Measurements from ENCODE around the gene PPP1R14D.

The PPP1R14D gene

DNA sequence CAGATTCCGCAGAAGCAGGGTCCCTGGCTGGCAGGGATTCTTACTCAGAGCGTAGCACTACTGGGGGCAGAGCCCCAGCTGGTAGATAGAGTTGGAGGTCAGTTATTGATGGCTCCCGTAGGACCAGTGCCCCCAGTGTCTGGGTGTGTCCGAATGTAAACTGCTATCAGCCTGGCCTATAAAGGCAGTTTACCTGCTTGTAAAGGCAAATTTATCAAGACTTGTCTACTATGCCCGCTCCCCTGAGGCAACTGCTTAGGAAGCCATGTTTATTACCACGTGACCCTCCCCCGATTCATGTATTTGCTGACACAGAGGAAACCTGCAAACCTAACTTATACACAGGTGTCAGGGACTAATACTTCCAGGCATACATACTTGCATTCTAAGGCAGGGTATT lies 607 bp upstream of the PPP1R14D start:
- DNase-seq (ENCODE audit: extremely low read depth, low read depth): no peak
- TF ChIP-seq, protein P1, sequence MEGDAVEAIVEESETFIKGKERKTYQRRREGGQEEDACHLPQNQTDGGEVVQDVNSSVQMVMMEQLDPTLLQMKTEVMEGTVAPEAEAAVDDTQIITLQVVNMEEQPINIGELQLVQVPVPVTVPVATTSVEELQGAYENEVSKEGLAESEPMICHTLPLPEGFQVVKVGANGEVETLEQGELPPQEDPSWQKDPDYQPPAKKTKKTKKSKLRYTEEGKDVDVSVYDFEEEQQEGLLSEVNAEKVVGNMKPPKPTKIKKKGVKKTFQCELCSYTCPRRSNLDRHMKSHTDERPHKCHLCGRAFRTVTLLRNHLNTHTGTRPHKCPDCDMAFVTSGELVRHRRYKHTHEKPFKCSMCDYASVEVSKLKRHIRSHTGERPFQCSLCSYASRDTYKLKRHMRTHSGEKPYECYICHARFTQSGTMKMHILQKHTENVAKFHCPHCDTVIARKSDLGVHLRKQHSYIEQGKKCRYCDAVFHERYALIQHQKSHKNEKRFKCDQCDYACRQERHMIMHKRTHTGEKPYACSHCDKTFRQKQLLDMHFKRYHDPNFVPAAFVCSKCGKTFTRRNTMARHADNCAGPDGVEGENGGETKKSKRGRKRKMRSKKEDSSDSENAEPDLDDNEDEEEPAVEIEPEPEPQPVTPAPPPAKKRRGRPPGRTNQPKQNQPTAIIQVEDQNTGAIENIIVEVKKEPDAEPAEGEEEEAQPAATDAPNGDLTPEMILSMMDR (IDR thresholded peaks at IDR 0.05; ENCODE audit: low read depth, low read length): no peak

DNA sequence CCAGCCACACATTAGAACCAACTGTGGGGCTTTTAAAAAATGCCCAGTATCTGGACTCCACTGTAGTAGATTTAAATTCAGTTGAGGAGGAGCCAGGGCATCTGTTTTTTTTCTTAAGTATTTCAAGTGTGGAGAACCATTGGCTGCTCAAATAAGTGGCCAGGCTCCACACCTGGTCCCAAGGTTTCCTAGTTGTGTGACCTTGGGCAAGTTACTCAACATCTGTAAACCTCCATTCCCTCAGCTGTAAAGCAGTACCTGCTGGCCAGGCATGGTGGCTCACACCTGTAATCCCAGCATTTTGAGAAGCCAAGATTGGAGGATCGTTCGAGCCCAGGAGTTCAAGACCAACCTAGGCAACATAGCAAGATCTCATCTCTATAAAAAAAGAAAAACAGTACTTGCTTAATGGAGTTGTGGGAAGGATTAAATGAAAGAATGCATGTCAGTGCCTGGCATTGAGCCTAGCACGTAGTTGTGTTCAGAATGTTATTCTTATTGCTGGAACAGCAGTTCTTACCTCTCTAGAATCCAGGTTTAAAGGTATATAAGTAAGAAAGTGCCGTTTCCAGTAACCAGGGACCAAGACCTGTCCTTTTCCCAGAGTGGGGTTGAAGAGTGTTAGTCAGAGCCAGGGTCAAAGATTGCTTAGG lies 2.0 kb downstream of the PPP1R14D start:
- DNase-seq (ENCODE audit: extremely low read depth, low read depth): no peak
- TF ChIP-seq, protein P1 (IDR thresholded peaks at IDR 0.05; ENCODE audit: low read depth, low read length): no peak

DNA sequence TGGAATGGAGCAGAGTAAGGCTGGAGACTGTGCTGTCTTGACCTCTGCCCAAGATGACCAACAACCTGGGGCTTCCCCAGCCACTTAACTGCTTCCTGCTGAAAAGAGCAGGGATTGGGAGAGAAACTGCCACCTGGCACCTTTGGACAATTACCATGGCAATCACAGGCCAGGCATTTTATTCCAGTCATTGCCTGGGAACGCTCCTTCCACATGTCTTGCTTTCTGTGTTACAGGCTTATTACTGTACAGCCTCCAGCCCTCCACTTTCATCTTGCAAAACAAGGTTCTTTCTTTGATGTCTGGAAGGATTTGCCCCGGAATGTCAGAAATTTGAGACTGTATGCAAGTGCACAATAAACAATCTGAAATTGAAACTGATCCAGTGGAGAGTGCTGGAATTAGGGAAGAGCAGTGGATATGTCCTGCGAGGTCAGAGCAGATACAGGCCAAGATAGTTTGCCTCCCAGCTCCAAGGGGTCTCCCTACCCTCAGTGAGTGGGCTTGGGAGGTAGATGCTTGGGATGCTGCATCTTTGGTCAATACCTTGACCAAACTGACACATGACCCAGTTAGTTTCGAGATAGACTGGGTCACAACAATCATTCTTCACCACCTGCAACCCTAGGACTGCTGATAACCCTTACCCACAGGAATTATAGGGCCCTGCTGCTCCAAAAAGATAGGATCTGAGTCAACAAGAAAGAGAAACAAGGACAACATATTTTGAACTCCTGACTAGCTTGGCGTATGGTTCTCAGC lies 2.7 kb downstream of the PPP1R14D start:
- TF ChIP-seq, protein P1 (IDR thresholded peaks at IDR 0.05; ENCODE audit: low read depth, low read length): no peak
- peak; percentile 15 for DNase-seq (ENCODE audit: extremely low read depth, low read depth)

DNA sequence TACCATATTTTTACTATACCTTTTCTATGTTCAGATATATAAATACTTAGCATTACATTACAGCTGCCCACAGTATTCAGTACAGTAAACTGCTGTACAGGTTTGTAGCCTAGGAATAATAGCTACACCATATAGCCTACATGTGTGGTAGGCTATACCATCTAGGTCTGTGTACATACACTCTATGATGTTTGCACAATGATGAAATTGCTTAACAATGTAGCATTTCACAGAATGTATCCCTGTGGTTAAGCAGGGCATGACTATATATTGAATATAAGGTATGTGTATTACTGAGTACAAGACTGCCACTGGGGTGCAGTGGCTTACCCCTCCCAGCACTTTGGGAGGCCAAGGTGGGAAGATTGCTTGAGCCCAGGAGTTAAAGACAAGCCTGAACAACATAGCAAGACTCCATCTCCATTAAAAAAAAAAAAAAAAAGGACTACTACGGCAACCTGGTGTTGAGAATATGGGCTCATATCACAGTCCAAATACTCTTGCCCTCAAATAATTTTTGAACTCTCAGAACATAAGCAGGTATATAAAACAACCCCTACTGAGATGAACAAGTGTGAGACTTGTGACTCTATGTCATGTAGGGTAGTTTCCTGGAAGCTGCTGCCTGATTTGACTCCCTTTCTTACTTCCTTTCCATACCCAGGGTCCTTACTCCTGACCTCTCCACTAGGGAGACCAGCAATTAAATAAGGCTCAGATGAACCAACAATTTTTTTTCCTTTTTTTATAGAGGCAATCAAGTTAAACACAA lies 4.8 kb downstream of the PPP1R14D start:
- no peak for DNase-seq (ENCODE audit: extremely low read depth, low read depth)
- TF ChIP-seq, protein P1 (IDR thresholded peaks at IDR 0.05; ENCODE audit: low read depth, low read length): no peak

DNA sequence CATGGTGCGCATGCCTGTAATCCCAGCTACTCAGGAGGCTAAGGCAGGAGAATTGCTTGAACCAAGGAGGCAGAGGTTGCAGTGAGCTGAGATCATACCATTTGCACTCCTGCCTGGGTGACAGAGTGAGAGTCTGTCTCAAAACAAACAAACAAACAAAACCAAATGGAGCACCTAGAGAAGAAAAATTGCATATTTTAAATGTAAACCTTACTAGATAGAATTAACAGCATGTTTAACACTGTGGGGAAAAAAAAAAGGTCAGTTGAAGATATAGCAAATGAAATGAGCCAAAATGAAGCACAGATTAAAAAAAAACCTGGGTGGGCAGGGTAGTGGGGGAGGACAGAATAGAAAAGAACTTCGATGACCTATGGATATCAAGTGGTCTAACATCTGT lies 7.3 kb downstream of the PPP1R14D start:
- DNase-seq (ENCODE audit: extremely low read depth, low read depth): no peak
- TF ChIP-seq, protein P1 (IDR thresholded peaks at IDR 0.05; ENCODE audit: low read depth, low read length): no peak

DNA sequence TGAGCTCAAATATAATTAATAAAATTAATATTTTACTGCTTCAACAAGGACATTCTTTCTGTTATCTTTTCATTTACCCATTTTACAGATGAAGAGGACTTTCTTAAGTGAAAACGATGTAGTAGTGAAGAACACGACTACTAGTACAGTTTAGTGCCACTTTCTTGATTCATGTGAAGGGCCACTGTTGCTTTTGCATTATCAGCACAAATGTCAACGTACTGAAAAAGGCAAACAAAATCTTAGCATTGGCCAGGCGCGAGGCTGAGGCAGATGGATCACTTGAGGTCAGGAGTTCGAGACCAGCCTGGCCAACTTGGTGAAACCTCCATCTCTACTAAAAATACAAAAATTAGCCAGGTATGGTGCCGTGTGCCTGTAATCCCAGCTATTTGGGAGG lies 9.5 kb downstream of the PPP1R14D start:
- TF ChIP-seq, protein P1 (IDR thresholded peaks at IDR 0.05; ENCODE audit: low read depth, low read length): no peak
- no peak for DNase-seq (ENCODE audit: extremely low read depth, low read depth)

Data from AG09319 (cell line).